Muscle layer of colon (tissue), 2 donors: Measurements from ENCODE around the gene AGTR1.

Source experiments
- H3K27ac ChIP-seq: one replicate; pipeline ENCODE4 v1.7.0; 2013; ENCODE audit warnings: low read depth, mild to moderate bottlenecking, low read length, moderate library complexity
- H3K27me3 ChIP-seq, 2 donors: one replicate each; pipeline ENCODE4 v1.7.0; 2013; ENCODE audit warnings: low read length in 2 of 2, mild to moderate bottlenecking in 2 of 2; ENCODE audit not compliant: insufficient read depth in 2 of 2, control insufficient read depth in 1 of 2
- H3K36me3 ChIP-seq: one replicate; pipeline ENCODE4 v1.7.0; 2013; ENCODE audit warnings: mild to moderate bottlenecking, low read length; ENCODE audit not compliant: insufficient read depth
- H3K4me1 ChIP-seq: one replicate; pipeline ENCODE4 v1.7.0; 2013; ENCODE audit warnings: mild to moderate bottlenecking, low read length; ENCODE audit not compliant: insufficient read depth
- H3K4me3 ChIP-seq, 2 donors: one replicate each; pipeline ENCODE4 v1.7.0; 2013; ENCODE audit warnings: low read length in 2 of 2, low read depth in 1 of 2, mild to moderate bottlenecking in 1 of 2, moderate library complexity in 1 of 2
- H3K9ac ChIP-seq: one replicate; pipeline ENCODE4 v1.7.0; 2013; ENCODE audit warnings: low read length
- H3K9me3 ChIP-seq: one replicate; pipeline ENCODE4 v1.7.0; 2013; ENCODE audit warnings: mild to moderate bottlenecking, low read length
- donor health status: abdominal sarcoma.
- donor health status: Adenocarcinoma of cecum.

AGTR1 gene

GRCh38 chr3:148790851-148791735 is 93.4 kb downstream of the AGTR1 start:
- no peaks in the 10 kb centered on the region for H3K27me3 ChIP-seq
- H3K4me3 ChIP-seq = no peak overlapping the region
- no peak overlapping the region for H3K27ac ChIP-seq
- H3K36me3 ChIP-seq = no peaks in the 10 kb centered on the region
- no peak overlapping the region for H3K9ac ChIP-seq
- peaks cover 8% of the 10 kb centered on the region for H3K4me1 ChIP-seq
- H3K9me3 ChIP-seq = no peaks in the 10 kb centered on the region

GRCh38 chr3:148791920-148792319 is 94.2 kb downstream of the AGTR1 start:
- H3K27me3 ChIP-seq = no peaks in the 10 kb centered on the region
- H3K4me1 ChIP-seq = peaks cover 8% of the 10 kb centered on the region
- no peak overlapping the region for H3K4me3 ChIP-seq
- no peak overlapping the region for H3K27ac ChIP-seq
- no peak overlapping the region for H3K9ac ChIP-seq
- H3K9me3 ChIP-seq = no peaks in the 10 kb centered on the region
- no peaks in the 10 kb centered on the region for H3K36me3 ChIP-seq

- Histone ChIP-seq H3K27me3 (no peaks in the 10 kb centered on the region), H3K27ac (no peak overlapping the region), H3K9me3 (no peaks in the 10 kb centered on the region), H3K4me3 (no peak overlapping the region), H3K4me1 (peaks cover 8% of the 10 kb centered on the region), H3K9ac (no peak overlapping the region), H3K36me3 (no peaks in the 10 kb centered on the region)
Measured at GRCh38 chr3:148792516-148792915, 94.8 kb downstream of the AGTR1 start.
